ENCODE measurements around the gene PDE2A. TPM values are rescaled to one million over a fixed set of nuclear protein-coding genes. Genes with fewer than 3 reads are reported as not detected.

The PDE2A gene
- total and polyA plus RNA-seq, 7 experiments from 2014 or later = 0.97 to 9.0 (median 1.7) TPM; not detected in 2

DNA sequence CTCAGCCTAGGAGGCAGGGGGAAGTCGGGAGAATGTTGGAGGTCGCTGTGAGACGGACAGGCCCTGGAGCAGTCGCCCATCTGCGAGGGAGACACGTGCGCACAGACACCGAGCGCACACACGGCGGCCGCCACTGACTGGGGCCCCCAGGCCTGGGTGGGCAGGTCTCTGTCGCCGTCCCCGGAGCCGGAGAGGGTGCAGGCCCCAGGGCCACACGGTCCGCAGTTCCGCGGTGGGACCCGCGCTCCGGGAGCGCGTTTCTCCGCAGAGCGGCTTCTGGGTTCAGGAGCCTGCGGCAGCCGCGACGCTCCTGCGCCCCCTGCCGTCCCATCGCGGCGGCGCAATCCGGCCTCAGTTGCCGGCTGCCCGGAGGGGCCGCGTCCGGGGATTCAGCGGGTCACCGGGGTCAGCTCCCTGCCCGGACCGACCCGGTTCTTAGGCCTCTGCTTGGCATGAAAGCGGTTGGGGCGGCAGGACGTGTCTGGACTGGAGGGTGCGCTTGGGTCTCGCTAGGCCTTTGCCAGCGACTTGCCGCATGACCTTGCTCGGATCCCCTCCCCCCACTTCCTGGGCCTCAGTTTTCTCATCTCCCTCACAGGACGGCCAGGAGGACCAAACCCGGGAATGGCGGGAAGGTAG is 31.2 kb downstream of the PDE2A start:
- intact Hi-C loops (cut with micrococcal nuclease) = loop anchor here (1.0 kb wide), 4 partner anchors 54 to 172 kb away; no protein-coding TSS in a partner anchor
- ChIA-PET CTCF (interaction anchor here (0.7 to 2.0 kb wide), 7 partner anchors 52 to 172 kb away, joined by 3 to 6 read pairs (median 4); no protein-coding TSS in a partner anchor), POLR2A (no interaction called here)
- Histone ChIP-seq H3K36me3 (ENCODE audit: control insufficient read depth in 2 of 3, insufficient read depth in 3 of 3, low read length in 3 of 3) (no peaks in the 10 kb centered on the region), H3K27ac (ENCODE audit: low read depth, low read length) (no peak overlapping the region), H3K4me1 (ENCODE audit: control insufficient read depth in 2 of 2, insufficient read depth in 2 of 2, low read length in 2 of 2) (no peaks in the 10 kb centered on the region), H3K27me3 (ENCODE audit: control insufficient read depth in 2 of 2, insufficient read depth in 2 of 2, low read length in 2 of 2) (no peaks in the 10 kb centered on the region), H3K4me3 (ENCODE audit: low read length) (peak overlapping the region; percentile 55), H3K9me3 (ENCODE audit: control insufficient read depth in 2 of 3, low read length in 3 of 3) (no peaks in the 10 kb centered on the region)
- Mint-ChIP-seq H3K36me3 (no peaks in the 10 kb centered on the region), H3K4me3 (peak overlapping the region in 8 of 10 donors; percentile 27 to 72 (median 64)), H3K9me3 (no peaks in the 10 kb centered on the region), H3K27ac (peak overlapping the region in 1 of 9 donors; percentile 7), H3K27me3 (peaks cover 0 to 15% (median 0%) of the 10 kb centered on the region in 5 donors), H3K4me1 (peaks cover 0 to 6% (median 0%) of the 10 kb centered on the region in 7 donors)
- peak; percentile 82 for ATAC-seq
- DNase-seq = peak; percentile 25 to 81 (median 70)

GRCh38 chr11:72642043-72642883 is 32.0 kb downstream of the PDE2A start:
- ATAC-seq (peak; percentile 23), DNase-seq (peak in 2 of 9 donors; percentile 16 to 28)
- intact Hi-C loops (cut with micrococcal nuclease) = no loop called here
- Mint-ChIP-seq H3K27ac (no peak overlapping the region), H3K4me1 (peaks cover 0 to 6% (median 0%) of the 10 kb centered on the region in 7 donors), H3K4me3 (peak overlapping the region in 8 of 10 donors; percentile 27 to 72 (median 66)), H3K9me3 (no peaks in the 10 kb centered on the region), H3K27me3 (peaks cover 3 to 15% (median 6%) of the 10 kb centered on the region in 5 donors), H3K36me3 (no peaks in the 10 kb centered on the region)
- CTCF ChIA-PET = interaction anchor here (1.2 to 1.7 kb wide), 3 partner anchors 51 to 94 kb away, joined by 3 to 6 read pairs (median 4); no protein-coding TSS in a partner anchor
- no peak overlapping the region for H3K27ac ChIP-seq (ENCODE audit: low read depth, low read length)
- H3K27me3 ChIP-seq (ENCODE audit: control insufficient read depth in 2 of 2, insufficient read depth in 2 of 2, low read length in 2 of 2) = no peaks in the 10 kb centered on the region
- peak overlapping the region; percentile 55 for H3K4me3 ChIP-seq (ENCODE audit: low read length)
- H3K9me3 ChIP-seq (ENCODE audit: control insufficient read depth in 2 of 3, low read length in 3 of 3) = no peaks in the 10 kb centered on the region
- H3K4me1 ChIP-seq (ENCODE audit: control insufficient read depth in 2 of 2, insufficient read depth in 2 of 2, low read length in 2 of 2) = no peaks in the 10 kb centered on the region
- POLR2A ChIA-PET = no interaction called here
- no peaks in the 10 kb centered on the region for H3K36me3 ChIP-seq (ENCODE audit: control insufficient read depth in 2 of 3, insufficient read depth in 3 of 3, low read length in 3 of 3)

- Mint-ChIP-seq H3K36me3 (no peaks in the 10 kb centered on the region), H3K27ac (no peak overlapping the region), H3K4me3 (no peak overlapping the region), H3K4me1 (peaks cover 0 to 6% (median 0%) of the 10 kb centered on the region in 7 donors), H3K9me3 (no peaks in the 10 kb centered on the region), H3K27me3 (peaks cover 6 to 15% (median 7%) of the 10 kb centered on the region in 5 donors)
- Histone ChIP-seq H3K36me3 (ENCODE audit: control insufficient read depth in 2 of 3, insufficient read depth in 3 of 3, low read length in 3 of 3) (no peaks in the 10 kb centered on the region), H3K4me1 (ENCODE audit: control insufficient read depth in 2 of 2, insufficient read depth in 2 of 2, low read length in 2 of 2) (no peaks in the 10 kb centered on the region), H3K27me3 (ENCODE audit: control insufficient read depth in 2 of 2, insufficient read depth in 2 of 2, low read length in 2 of 2) (no peaks in the 10 kb centered on the region), H3K4me3 (ENCODE audit: low read length) (no peak overlapping the region), H3K9me3 (ENCODE audit: control insufficient read depth in 2 of 3, low read length in 3 of 3) (no peaks in the 10 kb centered on the region), H3K27ac (ENCODE audit: low read depth, low read length) (no peak overlapping the region)
- ATAC-seq = no peak
- ChIA-PET CTCF (no interaction called here), POLR2A (no interaction called here)
- peak in 1 of 9 donors; percentile 3 for DNase-seq
- intact Hi-C loops (cut with micrococcal nuclease) = no loop called here
These were observed 32.6 kb downstream of the PDE2A start for GRCh38 chr11:72641522-72642042.

- H3K36me3 ChIP-seq (ENCODE audit: control insufficient read depth in 2 of 3, insufficient read depth in 3 of 3, low read length in 3 of 3) = no peaks in the 10 kb centered on the region
- ATAC-seq (no peak), DNase-seq (no peak)
- Mint-ChIP-seq H3K36me3 (no peaks in the 10 kb centered on the region), H3K27me3 (peaks cover 6 to 18% (median 9%) of the 10 kb centered on the region in 5 donors), H3K4me3 (no peak overlapping the region), H3K9me3 (no peaks in the 10 kb centered on the region), H3K27ac (no peak overlapping the region), H3K4me1 (peaks cover 0 to 6% (median 0%) of the 10 kb centered on the region in 7 donors)
- no peaks in the 10 kb centered on the region for H3K9me3 ChIP-seq (ENCODE audit: control insufficient read depth in 2 of 3, low read length in 3 of 3)
- no peak overlapping the region for H3K4me3 ChIP-seq (ENCODE audit: low read length)
- POLR2A ChIA-PET = no interaction called here
- CTCF ChIA-PET = no interaction called here
- H3K27me3 ChIP-seq (ENCODE audit: control insufficient read depth in 2 of 2, insufficient read depth in 2 of 2, low read length in 2 of 2) = no peaks in the 10 kb centered on the region
- intact Hi-C loops (cut with micrococcal nuclease) = no loop called here
- no peak overlapping the region for H3K27ac ChIP-seq (ENCODE audit: low read depth, low read length)
- no peaks in the 10 kb centered on the region for H3K4me1 ChIP-seq (ENCODE audit: control insufficient read depth in 2 of 2, insufficient read depth in 2 of 2, low read length in 2 of 2)
These were observed 34.5 kb downstream of the PDE2A start for GRCh38 chr11:72639502-72640375.

- ChIA-PET POLR2A (no interaction called here), CTCF (no interaction called here)
- H3K27ac ChIP-seq (ENCODE audit: low read depth, low read length) = no peak overlapping the region
- H3K27ac Mint-ChIP-seq = no peak overlapping the region
- H3K4me1 ChIP-seq (ENCODE audit: control insufficient read depth in 2 of 2, insufficient read depth in 2 of 2, low read length in 2 of 2) = no peaks in the 10 kb centered on the region
- no peak overlapping the region for H3K4me3 Mint-ChIP-seq
- H3K27me3 Mint-ChIP-seq = peaks cover 0 to 16% (median 9%) of the 10 kb centered on the region in 5 donors
- H3K27me3 ChIP-seq (ENCODE audit: control insufficient read depth in 2 of 2, insufficient read depth in 2 of 2, low read length in 2 of 2) = no peaks in the 10 kb centered on the region
- ATAC-seq (no peak), DNase-seq (no peak)
- H3K4me1 Mint-ChIP-seq = no peaks in the 10 kb centered on the region
- intact Hi-C loops (cut with micrococcal nuclease) = no loop called here
- no peaks in the 10 kb centered on the region for H3K36me3 Mint-ChIP-seq
- H3K4me3 ChIP-seq (ENCODE audit: low read length) = no peak overlapping the region
- H3K9me3 ChIP-seq (ENCODE audit: control insufficient read depth in 2 of 3, low read length in 3 of 3) = no peaks in the 10 kb centered on the region
- no peaks in the 10 kb centered on the region for H3K9me3 Mint-ChIP-seq
- no peaks in the 10 kb centered on the region for H3K36me3 ChIP-seq (ENCODE audit: control insufficient read depth in 2 of 3, insufficient read depth in 3 of 3, low read length in 3 of 3)
These were observed 36.3 kb downstream of the PDE2A start for GRCh38 chr11:72637926-72638325.

- H3K9me3 ChIP-seq (ENCODE audit: control insufficient read depth in 2 of 3, low read length in 3 of 3) = no peaks in the 10 kb centered on the region
- no peaks in the 10 kb centered on the region for H3K4me1 Mint-ChIP-seq
- H3K4me3 ChIP-seq (ENCODE audit: low read length) = no peak overlapping the region
- no peaks in the 10 kb centered on the region for H3K36me3 Mint-ChIP-seq
- POLR2A ChIA-PET = no interaction called here
- ATAC-seq = no peak
- H3K27ac Mint-ChIP-seq = no peak overlapping the region
- intact Hi-C loops (cut with micrococcal nuclease) = no loop called here
- peaks cover 0 to 18% (median 9%) of the 10 kb centered on the region in 5 donors for H3K27me3 Mint-ChIP-seq
- no peaks in the 10 kb centered on the region for H3K4me1 ChIP-seq (ENCODE audit: control insufficient read depth in 2 of 2, insufficient read depth in 2 of 2, low read length in 2 of 2)
- no peak overlapping the region for H3K27ac ChIP-seq (ENCODE audit: low read depth, low read length)
- H3K9me3 Mint-ChIP-seq = no peaks in the 10 kb centered on the region
- no peaks in the 10 kb centered on the region for H3K27me3 ChIP-seq (ENCODE audit: control insufficient read depth in 2 of 2, insufficient read depth in 2 of 2, low read length in 2 of 2)
- no peak for DNase-seq
- no peak overlapping the region for H3K4me3 Mint-ChIP-seq
- CTCF ChIA-PET = no interaction called here
- no peaks in the 10 kb centered on the region for H3K36me3 ChIP-seq (ENCODE audit: control insufficient read depth in 2 of 3, insufficient read depth in 3 of 3, low read length in 3 of 3)
These were observed 37.0 kb downstream of the PDE2A start for GRCh38 chr11:72637198-72637597.

Data from naive thymus-derived CD4-positive, alpha-beta T cell (primary cell).